ENCODE results near the gene PKLR. TPM values are rescaled to one million over a fixed set of nuclear protein-coding genes. Genes with fewer than 3 reads are reported as not detected.
A peak's percentile ranks its signal among the peaks of the same experiment; 100 is the strongest.

PKLR gene
- total and polyA plus RNA-seq, 2 of the 4 experiments (the other 2 are of a cell fraction): 0.03 TPM; not detected in 1

DNA sequence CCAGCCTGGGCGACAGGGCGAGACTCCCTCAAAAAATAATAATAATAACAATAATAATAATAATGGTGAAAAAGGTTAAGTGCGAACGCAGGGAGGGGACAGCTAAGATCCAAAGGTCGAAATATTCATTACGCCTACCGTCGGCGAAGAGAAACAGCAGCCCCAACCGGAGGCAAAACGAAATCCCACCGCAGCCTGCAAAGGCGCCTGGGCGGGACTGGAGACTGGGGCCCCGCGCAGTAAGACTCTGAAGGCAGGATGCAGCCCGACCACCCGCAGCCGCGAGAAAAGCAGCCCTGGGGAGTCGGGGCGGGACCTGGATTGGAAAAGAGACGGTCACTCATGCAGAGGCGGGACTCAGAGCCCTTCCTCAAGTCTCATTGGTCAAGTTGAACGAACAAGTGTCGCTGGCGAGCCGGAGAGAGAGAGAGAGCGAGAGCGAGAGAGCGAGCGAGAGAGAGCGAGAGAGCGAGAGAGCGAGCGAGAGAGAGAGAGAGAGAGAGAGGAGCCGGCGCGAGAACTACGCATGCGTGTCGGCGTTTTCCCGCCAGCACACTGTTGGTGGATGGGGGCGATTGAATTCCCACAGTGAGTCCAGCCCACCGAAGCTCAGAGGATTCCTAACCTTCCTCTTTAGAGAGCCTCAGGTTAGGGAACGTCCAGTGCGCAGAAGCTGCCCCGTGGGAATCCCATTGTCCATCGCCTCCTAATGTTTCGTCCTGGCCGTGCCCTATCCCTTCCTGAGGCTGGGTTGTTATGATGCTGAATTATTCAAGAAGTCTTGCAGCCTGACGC, 56.7 kb downstream of the PKLR start (continued):
- TF ChIP-seq ELK1 (IDR thresholded peaks at IDR 0.05; ENCODE audit: borderline replicate concordance, low read depth, low read length): no peak
- peak; percentile 96 for TF ChIP-seq RCOR1 (IDR thresholded peaks at IDR 0.05; ENCODE audit: insufficient replicate concordance, low read length)

DNA sequence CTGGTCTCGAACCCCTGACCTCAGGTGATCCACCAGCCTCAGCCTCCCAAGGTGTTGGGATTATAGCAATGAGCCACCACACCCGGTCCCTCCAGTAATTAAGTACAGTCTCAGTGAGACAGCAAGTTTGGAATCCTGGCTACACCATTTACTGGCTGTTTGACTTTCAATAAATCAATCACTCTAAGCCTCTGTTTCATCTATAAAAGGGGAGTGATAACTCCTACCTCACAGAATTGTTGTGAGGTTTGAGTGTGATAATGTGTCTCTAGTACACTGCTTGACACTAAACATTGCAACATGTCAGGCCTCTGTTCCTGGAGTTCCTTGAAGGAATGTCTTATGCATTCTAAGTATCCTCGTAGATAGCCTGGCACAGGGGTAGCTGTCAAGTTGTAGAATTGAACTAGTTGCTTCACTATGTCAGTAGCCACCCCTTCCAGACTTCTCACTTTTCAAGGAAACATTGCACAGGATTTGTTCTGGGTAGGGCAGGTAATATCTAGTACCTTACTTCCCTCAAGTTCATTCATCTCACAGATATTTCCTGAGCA, 58.4 kb downstream of the PKLR start:
- no peak overlapping the region; the same call in 1 of the 2 replicates for H3K14ac ChIP-seq (replicated peaks; ENCODE audit: low read depth, low read length)
- CTCF ChIA-PET: no interaction called here
- no peak overlapping the region for H2AFZ ChIP-seq (replicated peaks; ENCODE audit: low read length, poor library complexity)
- H2BK5ac ChIP-seq (ENCODE audit: low read depth, low read length, poor library complexity, severe bottlenecking): no peak overlapping the region
- dilution Hi-C loops (cut with HindIII; ENCODE audit: low sequenced_read_pairs, unreplicated experiment) (no loop called here), in situ Hi-C loops (cut with MboI; ENCODE audit: low sequenced_read_pairs) (no loop called here), intact Hi-C loops (cut with micrococcal nuclease) (no loop called here)
- peak overlapping the region; percentile 87; the same call in 1 of the 2 replicates for H2AK5ac ChIP-seq (ENCODE audit: low read depth, low read length)
- BruUV-seq (replicated peaks): no TSS peak
- no peak overlapping the region for H3K56ac ChIP-seq (ENCODE audit: extremely low read depth, insufficient read depth, low read length)
- H3K9me3 ChIP-seq (ENCODE audit: control insufficient read depth, insufficient read depth, low read length): no peaks in the 10 kb centered on the region
- no peak overlapping the region for H2AK9ac ChIP-seq (replicated peaks; ENCODE audit: low read depth, low read length, poor library complexity)
- no CpG with 5 or more reads among the region's 3 CpGs for WGBS, 2 experiments (ENCODE audit: extremely low coverage in 2 of 2, insufficient read length in 1 of 2)
- H3K27ac ChIP-seq (ENCODE audit: insufficient read depth, low read length): no peak overlapping the region
- H3K9ac ChIP-seq (ENCODE audit: low read depth, low read length): no peak overlapping the region
- POLR2A ChIA-PET (ENCODE audit: unreplicated experiment): no interaction called here
- peak overlapping the region; percentile 23 for H3K4ac ChIP-seq (ENCODE audit: low read depth, low read length)
- no peak overlapping the region for H3K18ac ChIP-seq (ENCODE audit: low read depth, low read length)
- H4K91ac ChIP-seq (ENCODE audit: insufficient read depth, low read depth, low read length): no peak overlapping the region
- peak overlapping the region in 1 of 2 experiments; percentile 92; a peak in 1 of 4 replicates for H4K8ac ChIP-seq (ENCODE audit: low read depth in 2 of 2, low read length in 2 of 2)
- no peak for DNase-seq
- peak overlapping the region; percentile 89 for H3K4me2 ChIP-seq (ENCODE audit: low read depth, low read length)
- H2BK20ac ChIP-seq (ENCODE audit: low read depth, low read length): no peak overlapping the region
- H3K27me3 ChIP-seq (ENCODE audit: control insufficient read depth, insufficient read depth, low read length): no peaks in the 10 kb centered on the region
- no peak overlapping the region for H2BK120ac ChIP-seq (ENCODE audit: low read depth, low read length)
- no peak overlapping the region for H4K5ac ChIP-seq (ENCODE audit: low read depth, low read length)
- peak overlapping the region; percentile 12; the same call in 1 of the 2 replicates for H3K23ac ChIP-seq (ENCODE audit: low read depth, low read length)
- H4K20me1 ChIP-seq (ENCODE audit: insufficient read depth, low read length): no peaks in the 10 kb centered on the region
- H3K4me3 ChIP-seq (ENCODE audit: insufficient read depth, low read depth, low read length): no peak overlapping the region
- ATAC-seq (ENCODE audit: low read depth): no peak
- H3K4me1 ChIP-seq (ENCODE audit: control insufficient read depth, insufficient read depth, low read length): peaks cover 6% of the 10 kb centered on the region; the same call in 1 of the 2 replicates
- peaks cover 13% of the 10 kb centered on the region for H3K36me3 ChIP-seq (ENCODE audit: control insufficient read depth, insufficient read depth, low read length)
- no peak overlapping the region for H2BK15ac ChIP-seq (ENCODE audit: low read depth, low read length)
- H3K9me1 ChIP-seq (ENCODE audit: insufficient read depth, low read length): peaks cover 6% of the 10 kb centered on the region
- peaks cover 4 to 37% of the 10 kb centered on the region in 2 experiments; a peak in 3 of 4 replicates for H3K79me1 ChIP-seq (ENCODE audit: low read depth in 1 of 2, low read length in 2 of 2)
- TF ChIP-seq CTCF (conservative IDR thresholded peaks at IDR 0.05; ENCODE audit: low read depth, low read length) (no peak), RFX5 (IDR thresholded peaks at IDR 0.05; ENCODE audit: low read depth, low read length) (no peak), NFE2L2 (IDR thresholded peaks at IDR 0.05; ENCODE audit: low read depth, low read length) (no peak), MAFK (IDR thresholded peaks at IDR 0.05; ENCODE audit: low read depth, low read length) (no peak), CHD1 (IDR thresholded peaks at IDR 0.05; ENCODE audit: low read depth, low read length) (no peak), SMC3 (IDR thresholded peaks at IDR 0.05; ENCODE audit: low read depth, low read length) (no peak), RAD21 (IDR thresholded peaks at IDR 0.05; ENCODE audit: low read length) (no peak), ELK1 (IDR thresholded peaks at IDR 0.05; ENCODE audit: borderline replicate concordance, low read depth, low read length) (no peak), FOS (IDR thresholded peaks at IDR 0.05; ENCODE audit: low read depth, low read length) (no peak), BHLHE40 (IDR thresholded peaks at IDR 0.05; ENCODE audit: low read depth, low read length) (no peak)
